ENCODE measurements around the gene PXDC1.

PXDC1 gene

GRCh38 chr6:3732345-3733141 is 19.0 kb downstream of the PXDC1 start:
- H3F3A ChIP-seq (ENCODE audit: low read depth), result no peaks in the 10 kb centered on the region
- H3K79me2 ChIP-seq (ENCODE audit: insufficient read depth, low read length), result no peaks in the 10 kb centered on the region
- H3K27me3 ChIP-seq (ENCODE audit: insufficient read depth, low read length, poor library complexity, severe bottlenecking), result no peaks in the 10 kb centered on the region
- H3K4me1 ChIP-seq (ENCODE audit: insufficient read depth, low read length, poor library complexity, severe bottlenecking), result peaks cover 13% of the 10 kb centered on the region
- H3K9me3 ChIP-seq (ENCODE audit: insufficient read depth, low read depth, low read length), result no peaks in the 10 kb centered on the region
- no peaks in the 10 kb centered on the region for H3K36me3 ChIP-seq (ENCODE audit: insufficient read depth, low read length)
- TF ChIP-seq EZH2phosphoT487 (IDR thresholded peaks at IDR 0.05; ENCODE audit: borderline replicate concordance), result no peak
- peak; percentile 94 for TF ChIP-seq CTCF (conservative IDR thresholded peaks at IDR 0.05; ENCODE audit: low read length)
- H3K9ac ChIP-seq (ENCODE audit: low read depth, low read length, poor library complexity, severe bottlenecking), result no peak overlapping the region
- no peak overlapping the region for H2AFZ ChIP-seq (ENCODE audit: low read length)
- no peak overlapping the region for H3K4me3 ChIP-seq (ENCODE audit: low read length, poor library complexity, severe bottlenecking)
- H3K9me2 ChIP-seq (replicated peaks; ENCODE audit: low read depth, low read length), result no peaks in the 10 kb centered on the region
- no peak overlapping the region for H3K4me2 ChIP-seq (ENCODE audit: low read depth, low read length, poor library complexity, severe bottlenecking)
- H4K20me1 ChIP-seq (ENCODE audit: insufficient read depth, low read length, poor library complexity, severe bottlenecking), result no peaks in the 10 kb centered on the region

GRCh38 chr6:3731700-3732099 is 19.8 kb downstream of the PXDC1 start:
- H3K36me3 ChIP-seq (ENCODE audit: insufficient read depth, low read length), result no peaks in the 10 kb centered on the region
- no peak overlapping the region for H2AFZ ChIP-seq (ENCODE audit: low read length)
- H4K20me1 ChIP-seq (ENCODE audit: insufficient read depth, low read length, poor library complexity, severe bottlenecking), result no peaks in the 10 kb centered on the region
- no peaks in the 10 kb centered on the region for H3K79me2 ChIP-seq (ENCODE audit: insufficient read depth, low read length)
- H3K9ac ChIP-seq (ENCODE audit: low read depth, low read length, poor library complexity, severe bottlenecking), result no peak overlapping the region
- H3F3A ChIP-seq (ENCODE audit: low read depth), result no peaks in the 10 kb centered on the region
- no peak overlapping the region for H3K4me3 ChIP-seq (ENCODE audit: low read length, poor library complexity, severe bottlenecking)
- no peak overlapping the region for H3K4me2 ChIP-seq (ENCODE audit: low read depth, low read length, poor library complexity, severe bottlenecking)
- no peaks in the 10 kb centered on the region for H3K9me2 ChIP-seq (replicated peaks; ENCODE audit: low read depth, low read length)
- no peak for TF ChIP-seq CTCF (conservative IDR thresholded peaks at IDR 0.05; ENCODE audit: low read length)
- no peak for TF ChIP-seq EZH2phosphoT487 (IDR thresholded peaks at IDR 0.05; ENCODE audit: borderline replicate concordance)
- H3K9me3 ChIP-seq (ENCODE audit: insufficient read depth, low read depth, low read length), result no peaks in the 10 kb centered on the region
- H3K4me1 ChIP-seq (ENCODE audit: insufficient read depth, low read length, poor library complexity, severe bottlenecking), result peaks cover 12% of the 10 kb centered on the region
- no peaks in the 10 kb centered on the region for H3K27me3 ChIP-seq (ENCODE audit: insufficient read depth, low read length, poor library complexity, severe bottlenecking)

GRCh38 chr6:3729603-3730344 is 21.7 kb downstream of the PXDC1 start:
- no peak overlapping the region for H3K4me3 ChIP-seq (ENCODE audit: low read length, poor library complexity, severe bottlenecking)
- no peaks in the 10 kb centered on the region for H3K9me2 ChIP-seq (replicated peaks; ENCODE audit: low read depth, low read length)
- H3K4me1 ChIP-seq (ENCODE audit: insufficient read depth, low read length, poor library complexity, severe bottlenecking), result no peaks in the 10 kb centered on the region
- no peak for TF ChIP-seq EZH2phosphoT487 (IDR thresholded peaks at IDR 0.05; ENCODE audit: borderline replicate concordance)
- TF ChIP-seq CTCF (conservative IDR thresholded peaks at IDR 0.05; ENCODE audit: low read length), result no peak
- H3K4me2 ChIP-seq (ENCODE audit: low read depth, low read length, poor library complexity, severe bottlenecking), result no peak overlapping the region
- H3K9ac ChIP-seq (ENCODE audit: low read depth, low read length, poor library complexity, severe bottlenecking), result no peak overlapping the region
- H3K79me2 ChIP-seq (ENCODE audit: insufficient read depth, low read length), result no peaks in the 10 kb centered on the region
- no peaks in the 10 kb centered on the region for H3F3A ChIP-seq (ENCODE audit: low read depth)
- no peaks in the 10 kb centered on the region for H3K36me3 ChIP-seq (ENCODE audit: insufficient read depth, low read length)
- no peaks in the 10 kb centered on the region for H3K27me3 ChIP-seq (ENCODE audit: insufficient read depth, low read length, poor library complexity, severe bottlenecking)
- H3K9me3 ChIP-seq (ENCODE audit: insufficient read depth, low read depth, low read length), result no peaks in the 10 kb centered on the region
- no peak overlapping the region for H2AFZ ChIP-seq (ENCODE audit: low read length)
- H4K20me1 ChIP-seq (ENCODE audit: insufficient read depth, low read length, poor library complexity, severe bottlenecking), result no peaks in the 10 kb centered on the region

Data from Loucy (cell line).